ENCODE measurements around the gene TCEA2.

TCEA2 gene

DNA sequence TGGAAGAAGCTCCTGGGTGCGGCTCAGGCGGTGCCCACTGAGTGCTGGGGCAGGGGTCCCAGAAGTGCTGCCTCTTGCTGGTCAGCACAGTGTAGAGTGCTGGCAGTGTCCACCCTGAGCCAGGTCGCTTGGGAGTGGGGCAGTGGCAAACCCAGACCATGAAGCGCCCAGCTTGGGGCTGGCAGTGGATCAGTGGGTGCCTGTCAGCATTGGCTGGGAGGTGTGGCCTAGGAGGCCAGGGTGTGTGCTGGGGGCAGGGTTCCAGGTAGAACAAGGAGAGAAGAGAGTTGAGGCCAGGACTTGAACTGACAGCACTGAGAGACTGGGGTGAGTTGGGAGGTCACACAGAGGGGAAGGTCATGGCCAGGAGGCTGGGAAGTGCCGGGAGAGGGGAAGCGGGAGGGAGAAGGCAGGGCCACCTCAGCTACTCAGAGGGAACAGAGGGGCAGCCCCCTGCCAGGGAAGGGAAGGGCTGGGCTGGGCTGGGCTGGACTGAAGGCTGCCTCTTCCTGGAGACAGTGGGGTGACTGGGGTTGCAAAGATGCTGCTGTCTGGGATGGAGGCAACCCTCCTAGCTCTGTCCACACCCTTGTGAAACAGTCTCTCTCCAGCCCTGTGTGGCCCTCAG, 4.1 kb downstream of the TCEA2 start:
- DNase-seq, result no peak

DNA sequence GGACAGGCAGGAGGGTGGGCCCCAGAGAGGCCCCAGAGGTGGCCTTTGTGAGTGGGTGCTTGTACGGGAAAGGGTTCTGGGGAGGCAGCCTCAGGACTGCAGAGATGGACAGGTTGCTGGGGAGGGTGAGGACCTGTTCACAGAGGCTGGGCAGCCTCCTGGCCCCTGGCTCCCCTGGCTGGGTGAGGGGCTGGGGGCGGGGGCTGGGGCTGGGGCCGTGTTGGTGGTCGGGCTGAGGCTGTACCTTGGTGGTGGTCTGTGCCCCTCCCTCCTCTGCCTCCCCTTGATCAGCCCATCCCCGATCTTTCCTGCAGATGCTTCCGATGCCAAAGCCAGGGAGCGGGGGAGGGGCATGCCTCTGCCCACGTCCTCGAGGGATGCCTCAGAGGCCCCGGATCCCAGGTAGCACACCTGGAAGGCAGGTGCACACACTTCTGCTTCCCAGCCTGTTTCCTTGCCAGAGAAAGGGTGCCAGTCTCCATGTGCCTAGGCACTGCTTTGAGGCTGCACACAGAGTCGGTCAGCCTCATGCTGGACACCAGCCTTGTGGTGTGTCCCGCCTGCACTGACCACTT, 4.8 kb downstream of the TCEA2 start:
- DNase-seq, result no peak

DNA sequence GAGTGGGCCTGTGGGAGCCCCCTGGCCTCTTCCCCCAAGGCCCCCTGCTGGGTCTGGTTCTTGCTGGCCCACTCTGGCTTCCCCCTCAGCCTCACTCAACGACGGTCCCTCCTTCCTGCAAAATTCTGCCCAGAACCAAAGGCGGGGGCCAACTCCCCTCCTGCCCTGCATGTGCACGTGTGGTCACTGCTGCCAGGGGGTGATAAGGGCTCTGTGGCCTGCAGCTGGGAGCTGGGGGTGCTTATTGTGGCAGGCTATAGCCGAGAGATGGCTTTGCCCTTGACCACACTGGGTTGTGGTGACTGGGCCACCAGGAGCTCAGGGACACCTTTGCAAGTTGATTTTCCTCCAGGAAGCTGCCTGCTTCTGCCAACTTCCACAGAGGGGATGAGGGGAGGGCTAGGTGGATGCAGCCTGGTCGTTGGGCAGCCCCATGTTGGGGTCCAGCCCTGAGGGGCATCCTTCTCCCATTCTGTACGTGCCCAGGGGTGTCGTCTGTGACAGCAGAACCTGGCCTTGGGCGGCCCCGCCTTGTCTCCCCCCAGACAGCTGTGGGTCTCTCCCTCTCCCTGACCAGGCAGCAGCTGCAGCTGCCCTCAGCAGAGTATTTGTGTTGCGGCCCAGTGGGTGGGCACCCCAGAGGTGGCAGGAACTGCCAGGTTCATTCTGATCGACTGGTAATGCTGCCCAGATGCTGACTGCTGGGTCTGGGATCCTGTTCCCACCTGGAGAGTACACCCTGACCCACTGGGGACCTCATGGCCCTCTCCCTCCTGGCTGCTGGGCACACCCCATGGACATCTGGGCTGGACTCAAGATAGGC, 5.6 kb downstream of the TCEA2 start:
- no peak for DNase-seq

DNA sequence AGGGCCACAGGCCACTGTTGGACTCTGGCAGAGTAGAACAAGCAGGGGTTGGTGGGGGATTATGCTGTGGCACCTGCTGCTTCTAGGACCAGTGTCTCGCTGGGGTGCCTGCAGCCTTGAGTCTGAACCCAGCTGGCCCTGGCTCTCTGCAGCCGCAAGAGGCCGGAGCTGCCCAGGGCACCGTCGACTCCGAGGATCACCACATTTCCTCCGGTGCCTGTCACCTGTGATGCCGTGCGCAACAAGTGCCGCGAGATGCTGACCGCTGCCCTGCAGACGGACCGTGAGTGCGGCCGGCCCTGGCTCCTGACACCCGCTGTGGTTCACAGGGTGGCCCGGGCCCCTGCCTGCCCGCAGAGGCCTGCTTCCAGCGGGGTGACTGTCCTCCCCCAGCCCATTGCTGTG, 6.2 kb downstream of the TCEA2 start:
- DNase-seq, result no peak

- DNase-seq, result peak; percentile 39
Observed at GRCh38 chr20:64069614-64070243, 6.7 kb downstream of the TCEA2 start.

DNA sequence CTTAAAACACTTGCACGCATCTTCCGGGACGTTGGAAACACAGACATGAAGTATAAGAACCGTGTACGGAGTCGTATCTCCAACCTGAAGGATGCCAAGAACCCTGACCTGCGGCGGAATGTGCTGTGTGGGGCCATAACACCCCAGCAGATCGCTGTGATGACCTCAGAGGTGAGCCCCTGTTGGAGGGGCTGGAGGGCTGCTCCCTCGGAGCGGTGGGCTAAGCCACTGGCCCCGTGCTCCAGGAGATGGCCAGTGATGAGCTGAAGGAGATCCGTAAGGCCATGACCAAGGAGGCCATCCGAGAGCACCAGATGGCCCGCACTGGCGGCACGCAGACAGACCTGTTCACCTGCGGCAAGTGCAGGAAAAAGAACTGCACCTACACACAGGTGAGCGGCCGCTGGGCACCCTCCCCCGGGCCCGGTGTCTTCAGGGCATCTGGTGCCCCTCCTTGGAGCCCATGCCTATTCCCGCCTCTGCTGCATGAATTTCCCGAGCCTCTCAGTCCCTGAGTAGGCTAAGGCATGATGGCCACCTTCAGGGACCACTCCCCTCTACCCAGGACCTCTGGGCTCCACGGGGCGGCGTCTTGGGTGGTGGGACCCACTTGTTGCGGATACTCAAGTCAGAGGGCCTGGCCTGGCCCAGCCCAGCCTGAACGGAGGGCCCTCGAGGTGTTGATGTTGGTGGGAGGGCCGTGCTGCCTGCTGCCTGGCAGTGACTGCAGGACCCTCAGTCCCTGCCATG, 7.4 kb downstream of the TCEA2 start:
- no peak for DNase-seq

DNA sequence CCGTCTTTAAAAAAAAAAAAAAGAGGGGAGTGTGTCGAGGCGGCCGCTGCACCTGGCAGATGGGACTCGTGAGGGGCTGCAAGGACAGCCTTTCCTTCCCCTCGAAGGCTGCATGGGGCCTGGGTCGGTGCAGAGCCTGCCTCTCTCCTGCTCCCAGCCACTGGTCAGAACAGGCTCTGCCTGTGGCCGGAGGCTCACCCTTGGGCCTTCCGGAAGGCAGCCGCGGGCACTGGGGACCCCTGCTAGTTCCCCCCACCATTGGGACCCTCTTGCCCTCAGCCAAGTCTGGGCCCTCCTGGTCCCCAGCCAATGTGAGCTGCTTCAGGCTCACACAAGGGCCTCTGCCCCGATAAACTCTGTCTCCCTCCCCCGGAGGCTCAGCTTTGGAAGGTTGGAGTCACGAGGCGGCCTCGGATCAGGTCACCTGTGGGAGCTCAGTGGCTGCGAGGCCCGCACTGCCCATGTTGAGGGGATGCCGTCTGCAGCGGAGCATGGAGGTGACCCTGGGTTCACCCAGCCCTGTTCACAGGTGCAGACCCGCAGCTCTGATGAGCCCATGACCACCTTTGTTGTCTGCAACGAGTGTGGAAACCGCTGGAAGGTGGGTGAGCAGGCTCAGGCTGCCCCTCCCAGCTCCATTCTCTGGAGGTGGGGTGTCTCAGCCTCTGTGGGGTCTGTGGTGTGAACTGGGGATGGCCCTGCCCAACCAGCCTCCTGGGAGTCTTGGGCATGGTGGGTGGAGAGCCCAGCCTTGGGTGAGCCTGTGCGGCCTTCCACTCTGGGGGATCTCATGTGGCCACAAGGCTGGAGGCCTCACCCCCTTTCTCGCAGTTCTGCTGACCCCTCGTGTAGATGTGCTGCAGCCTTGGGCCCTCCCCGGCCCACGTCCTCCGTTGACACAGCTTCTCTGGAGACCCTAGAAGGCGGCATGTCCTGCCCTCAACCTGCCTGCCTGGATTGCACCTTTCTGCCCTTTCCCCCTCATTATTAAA, 8.6 kb downstream of the TCEA2 start:
- no peak for DNase-seq

DNA sequence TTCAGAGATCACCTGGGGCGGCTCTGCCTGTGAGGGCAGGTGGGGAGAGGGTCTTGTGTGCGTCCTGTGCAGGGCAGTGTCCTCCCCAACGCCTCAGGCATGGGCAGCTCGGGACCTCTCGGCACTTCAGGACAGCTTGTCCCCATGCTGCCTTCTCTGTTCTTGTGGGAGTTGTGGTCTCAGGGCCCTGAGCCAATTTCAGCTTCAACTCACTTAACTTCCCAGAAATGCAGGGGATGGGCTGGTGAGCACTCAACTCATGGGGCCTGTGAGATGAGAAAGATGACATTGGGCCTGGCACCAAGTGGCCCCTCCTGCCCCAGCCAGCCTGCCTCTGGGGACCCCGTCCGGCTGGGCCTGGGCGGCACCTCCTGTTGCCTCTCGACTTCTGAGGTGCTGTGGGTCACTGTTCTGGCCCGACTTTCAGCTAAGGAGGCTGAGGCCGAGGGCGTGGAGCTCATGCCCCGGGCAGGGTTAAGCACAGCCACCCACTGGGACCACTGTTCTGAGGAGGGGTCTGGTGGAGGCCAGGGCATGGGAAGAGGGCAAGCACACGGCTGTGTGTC, 9.6 kb downstream of the TCEA2 start:
- DNase-seq, result no peak

DNA sequence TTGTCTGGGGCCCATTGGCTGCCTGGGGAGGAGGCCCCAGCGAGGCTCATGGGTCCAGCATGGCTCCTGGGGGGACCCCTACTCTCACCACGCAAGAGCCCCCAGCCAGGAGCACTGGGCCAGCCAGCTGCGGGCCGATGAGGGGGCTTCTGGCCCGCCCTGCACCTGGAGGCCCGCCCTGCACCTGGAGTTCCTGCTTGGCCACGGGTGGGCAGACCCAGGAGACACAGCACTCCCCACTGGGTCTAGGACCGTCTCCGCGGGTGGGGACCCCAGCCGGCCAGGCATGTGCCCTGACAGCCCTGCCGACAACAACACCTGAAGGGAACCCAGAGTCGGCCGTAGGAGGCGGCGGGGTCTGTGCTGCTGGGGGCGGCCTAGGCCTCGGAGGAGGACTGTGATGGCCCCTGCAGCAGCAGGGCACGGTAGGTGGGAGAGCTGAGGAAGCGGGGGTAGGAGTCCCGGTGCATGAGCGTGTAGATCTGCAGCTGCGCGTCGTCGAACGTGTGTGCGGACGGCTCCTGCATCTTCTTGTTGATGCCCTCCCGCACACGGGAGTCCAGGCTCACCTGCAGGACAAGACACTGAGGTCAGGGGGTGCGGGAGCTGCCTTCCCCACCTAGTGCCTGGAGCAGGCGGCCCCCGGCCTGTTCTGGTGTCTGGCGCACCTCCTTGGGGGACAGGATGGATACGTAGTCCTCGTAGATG, 10.6 kb downstream of the TCEA2 start:
- no peak for DNase-seq

- no peak for DNase-seq
Observed at GRCh38 chr20:64074184-64074789, 11.3 kb downstream of the TCEA2 start.

- DNase-seq, result no peak
Observed at GRCh38 chr20:64074963-64075362, 12.0 kb downstream of the TCEA2 start.

DNA sequence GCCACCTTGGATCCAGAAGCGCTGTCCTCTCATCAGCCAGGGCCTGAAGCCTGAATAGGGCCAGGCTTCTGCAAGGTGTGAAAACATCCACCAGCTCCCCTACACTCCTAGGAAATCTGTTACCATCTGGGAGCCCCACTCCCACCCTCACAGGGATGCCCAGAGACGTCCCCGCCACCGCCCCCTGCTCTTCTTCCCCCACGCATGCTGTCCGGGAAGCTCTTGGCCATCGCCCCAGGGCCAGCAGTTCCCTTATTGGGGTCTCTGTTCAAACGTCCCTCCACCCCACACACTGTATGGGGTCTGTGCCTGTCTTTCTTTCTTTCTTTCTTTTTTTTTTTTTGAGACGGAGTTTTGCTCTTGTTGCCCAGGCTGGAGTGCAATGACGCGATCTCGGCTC, 12.6 kb downstream of the TCEA2 start:
- DNase-seq, result no peak

DNA sequence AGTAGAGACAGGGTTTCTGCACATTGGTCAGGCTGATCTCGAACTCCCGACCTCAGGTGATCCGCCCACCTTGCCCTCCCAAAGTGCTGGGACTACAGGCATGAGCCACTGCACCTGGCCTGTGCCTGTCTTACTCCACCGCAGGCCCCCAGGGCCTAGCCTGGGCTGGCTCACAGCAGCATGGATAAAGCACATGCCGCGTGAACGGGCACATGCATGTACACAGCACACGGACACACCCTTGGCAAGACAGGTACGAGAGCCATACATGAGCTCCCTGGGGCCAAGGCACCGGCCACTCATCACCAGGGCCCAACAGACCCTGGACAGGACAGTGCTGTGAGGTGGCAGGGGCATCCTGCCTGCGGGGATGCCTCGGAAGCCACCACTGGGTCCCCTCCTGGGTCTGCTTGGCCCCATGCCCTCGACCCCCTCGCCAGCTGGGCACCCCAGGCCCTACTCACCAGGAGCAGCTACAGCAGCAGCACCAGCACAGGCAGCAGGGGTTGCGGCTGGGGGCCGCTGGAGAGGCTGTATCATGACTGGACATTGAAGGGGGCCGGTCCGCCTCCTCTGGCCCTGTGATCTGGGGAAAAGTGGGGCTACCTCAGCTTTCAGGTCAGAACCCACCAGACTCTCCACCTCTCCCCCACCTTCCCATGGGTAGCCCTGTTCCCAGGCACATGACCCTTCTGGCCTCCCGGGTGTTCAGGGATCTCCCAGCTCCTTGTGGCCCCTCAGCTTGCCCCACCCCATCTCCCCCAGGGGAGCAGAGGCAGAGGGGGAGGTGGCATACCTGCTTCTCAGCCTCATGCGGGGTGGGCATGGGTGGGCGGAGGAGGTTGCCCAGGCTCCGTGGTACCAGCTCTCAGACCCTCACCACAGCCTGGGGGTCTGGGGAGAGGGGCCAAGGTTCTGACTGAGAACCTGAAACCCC, 13.3 kb downstream of the TCEA2 start:
- no peak for DNase-seq

- DNase-seq, result peak; percentile 42
Observed at GRCh38 chr20:64077094-64077493, 14.1 kb downstream of the TCEA2 start.

DNA sequence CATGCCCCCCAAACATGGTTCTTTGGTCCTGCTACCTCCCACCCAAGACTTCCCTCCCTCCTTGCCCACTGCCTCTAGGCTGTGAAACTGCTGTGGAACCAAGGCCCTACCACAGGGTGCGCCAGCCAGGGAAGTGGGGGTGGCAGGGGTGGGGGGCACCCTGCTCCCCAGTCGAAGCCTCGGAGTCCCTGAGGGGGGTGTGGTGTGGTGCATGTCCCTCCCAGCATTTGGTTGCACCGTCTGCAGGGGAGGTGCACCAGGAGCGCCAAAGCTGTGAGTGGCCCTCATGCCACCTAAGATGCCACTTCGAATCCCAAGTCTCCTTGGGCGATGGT, 14.5 kb downstream of the TCEA2 start:
- no peak for DNase-seq

GRCh38 chr20:64077876-64078551, 15.0 kb downstream of the TCEA2 start:
- peak; percentile 63 for DNase-seq

- no peak for DNase-seq
Observed at GRCh38 chr20:64078934-64079272, 15.9 kb downstream of the TCEA2 start.

DNA sequence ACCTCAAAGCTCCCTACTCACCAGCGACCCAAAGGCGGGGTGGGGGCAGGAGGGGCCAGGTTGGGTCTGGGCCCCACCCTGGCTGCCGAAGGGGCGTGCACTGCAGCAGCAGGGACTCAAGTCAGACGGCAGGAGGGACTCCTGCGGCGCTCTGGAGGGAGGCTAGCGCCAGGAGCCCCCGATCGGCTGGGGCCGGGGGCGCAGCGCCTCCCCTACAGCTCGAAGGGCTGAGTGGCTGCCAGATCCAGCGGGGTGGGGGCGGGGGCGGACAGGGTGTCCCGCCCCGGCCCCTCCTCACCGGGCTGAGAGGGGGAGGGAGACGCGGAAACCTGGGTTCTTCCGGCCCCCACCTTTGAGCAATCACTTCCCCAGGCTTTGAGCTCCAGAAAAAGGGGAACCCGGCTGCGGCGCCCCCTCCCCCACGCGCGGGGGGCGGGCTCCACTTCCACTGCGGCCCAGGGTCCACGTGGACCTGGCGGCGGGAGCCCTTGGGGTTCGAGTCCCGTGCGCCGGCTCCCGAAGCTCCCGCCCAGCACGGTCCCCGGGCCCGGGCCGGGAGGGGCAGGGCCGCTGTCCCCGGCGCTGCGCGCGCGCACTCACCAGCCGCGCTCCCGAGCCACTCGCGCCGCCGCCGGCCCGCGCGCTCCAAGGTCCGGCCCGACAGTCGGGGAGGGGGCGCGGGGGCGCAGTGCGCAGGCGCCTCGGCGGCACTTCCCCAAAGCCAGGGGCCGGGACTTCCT, 16.4 kb downstream of the TCEA2 start, which contains the start of gene RGS19:
RGS19 (minus strand) TSS at position 246 of the 740 bp plus-strand sequence. CDS start 2,632 bp downstream, outside the sequence.
- peak; percentile 73 for DNase-seq
